GM21360 (cell line): ENCODE measurements around the gene SCGB1D4.

Source experiments
- ATAC-seq: cut with Tn5 transposase; IDR thresholded peaks from one replicate; pipeline ENCODE4 v1.9.1; 2021; ENCODE audit warnings: mild to moderate bottlenecking, moderate library complexity; ENCODE audit not compliant: unreplicated experiment

Gene SCGB1D4

DNA sequence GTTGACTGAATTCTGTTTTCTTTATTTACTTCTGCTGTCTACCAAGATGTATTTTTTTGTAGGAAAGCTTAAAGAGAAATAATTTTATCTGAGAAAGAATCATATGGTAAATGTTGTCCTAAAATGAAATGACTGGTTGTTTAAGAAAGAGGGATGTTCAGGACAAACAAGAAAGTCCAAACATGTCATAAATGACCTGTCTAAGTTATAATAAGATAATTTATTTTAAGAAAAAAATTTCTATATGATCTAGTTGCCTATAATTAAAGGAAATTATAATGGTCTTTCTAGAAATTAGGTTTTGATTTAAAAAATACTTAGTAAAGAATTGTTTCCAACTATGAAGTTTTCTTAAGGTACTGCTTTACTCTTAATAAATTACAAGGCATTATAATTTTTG, 18.4 kb downstream of the SCGB1D4 start:
- ATAC-seq: no peak

DNA sequence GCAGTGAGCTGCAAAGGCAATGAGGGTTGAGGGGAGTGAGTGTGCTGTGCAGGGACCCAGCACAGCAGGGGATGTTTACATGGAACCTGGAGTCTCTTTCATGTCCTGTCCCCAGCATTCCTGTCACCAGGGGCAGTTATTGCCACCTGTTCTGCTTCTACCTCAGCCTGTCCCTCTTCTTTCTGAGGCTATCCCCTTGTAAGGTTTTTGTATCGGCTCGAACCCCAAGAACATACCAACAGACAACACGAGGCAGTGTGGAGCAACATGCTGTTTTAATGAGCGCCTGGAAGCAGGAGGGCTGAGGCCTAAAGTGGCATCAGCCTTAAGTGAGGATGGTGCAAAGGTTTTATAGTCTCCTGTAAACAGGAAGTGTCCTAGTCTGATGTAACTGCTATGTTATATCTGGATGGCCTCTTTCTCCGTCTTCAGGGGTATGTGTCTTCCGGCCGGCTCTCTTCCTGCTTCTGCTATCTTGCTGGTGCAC, 25.0 kb downstream of the SCGB1D4 start:
- ATAC-seq: no peak

DNA sequence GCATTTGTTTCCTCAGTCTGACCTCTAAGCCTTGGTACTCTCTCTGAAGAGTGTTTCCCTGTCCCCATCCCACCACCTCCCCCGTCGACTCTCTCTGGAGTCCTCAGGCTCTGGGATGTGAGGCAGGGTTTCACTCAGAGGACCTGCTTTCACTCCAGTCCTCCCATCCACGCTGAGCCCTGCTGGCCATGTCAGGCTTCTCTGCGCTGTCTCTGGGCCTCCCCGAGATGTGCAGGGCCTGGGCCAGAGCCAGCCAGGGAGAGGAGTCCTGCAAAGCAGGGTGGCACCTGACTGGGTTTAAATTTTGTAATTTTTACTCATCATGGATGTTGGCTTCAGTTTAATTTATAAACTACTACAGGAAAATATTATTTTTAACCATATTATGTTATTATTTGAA, 25.6 kb downstream of the SCGB1D4 start:
- ATAC-seq: no peak

DNA sequence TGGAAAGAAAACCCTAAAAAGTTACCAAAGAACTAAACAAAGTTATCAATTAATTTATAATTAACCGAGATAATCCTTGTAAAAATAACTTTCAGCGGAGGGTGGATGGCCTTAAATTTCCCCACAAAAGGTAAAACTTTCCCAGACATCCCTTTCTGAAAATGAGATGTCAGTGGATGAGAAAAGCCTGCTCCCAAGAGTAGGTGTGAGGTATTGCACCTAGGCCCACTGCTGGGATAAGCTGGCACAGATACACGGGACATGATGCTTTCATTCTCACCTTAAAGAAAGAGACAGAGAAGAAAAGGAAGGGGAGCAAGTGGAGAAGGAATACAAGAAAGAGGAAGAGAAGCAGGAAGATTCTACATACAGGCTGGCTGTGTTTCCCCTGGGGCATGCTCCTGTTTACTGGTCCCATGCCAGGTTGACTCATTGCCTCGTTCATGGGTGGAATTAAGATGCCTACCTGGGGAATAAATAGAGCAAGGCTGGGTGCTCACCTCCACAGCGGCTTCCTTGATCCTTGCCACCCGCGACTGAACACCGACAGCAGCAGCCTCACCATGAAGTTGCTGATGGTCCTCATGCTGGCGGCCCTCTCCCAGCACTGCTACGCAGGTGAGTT, 29.1 kb downstream of the SCGB1D4 start, which contains the start of gene SCGB2A2:
SCGB2A2 (plus strand) TSS at position 505 of the 625 bp plus-strand sequence; CDS start at position 564, 59 bp downstream.
- ATAC-seq: no peak

DNA sequence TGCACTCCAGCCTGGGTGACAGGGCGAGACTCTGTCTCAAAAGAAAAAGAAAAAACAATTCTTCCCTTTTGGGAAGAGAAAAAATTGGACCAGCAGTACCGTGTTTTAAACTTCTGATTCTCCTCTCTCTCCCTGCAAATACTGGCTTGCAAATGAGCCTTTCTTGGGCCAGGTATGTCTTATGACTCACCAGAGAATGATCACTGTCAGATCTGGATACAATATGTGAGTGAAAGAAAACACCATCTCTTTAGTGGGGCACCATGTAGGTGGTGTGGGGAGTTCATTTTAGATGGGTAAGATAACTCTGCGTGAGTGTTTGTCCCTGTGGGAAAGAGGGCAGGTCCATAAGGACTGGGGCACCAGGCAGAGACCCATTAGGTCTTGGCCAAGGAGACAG, 31.3 kb downstream of the SCGB1D4 start:
- no peak for ATAC-seq

DNA sequence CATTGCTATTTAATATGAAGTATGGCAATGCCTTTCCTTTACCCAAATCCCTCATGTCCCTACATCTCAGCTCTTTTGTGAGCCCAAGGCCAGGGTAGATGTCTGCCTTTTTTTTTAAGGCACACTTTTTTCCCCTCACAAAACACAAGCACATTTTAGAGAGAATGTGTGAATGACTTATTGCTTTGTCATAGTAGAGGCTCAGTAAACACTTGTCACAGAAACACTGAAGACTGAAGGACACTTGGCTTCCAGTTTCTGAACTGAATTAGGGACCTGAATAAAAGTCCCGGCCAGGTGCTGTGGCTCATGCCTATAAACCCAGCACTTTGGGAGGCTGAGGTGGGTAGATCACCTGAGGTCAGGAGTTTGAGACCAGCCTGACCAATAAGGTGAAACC, 31.8 kb downstream of the SCGB1D4 start:
- ATAC-seq: no peak

- no peak for ATAC-seq
These were observed 32.3 kb downstream of the SCGB1D4 start for GRCh38 chr11:62266558-62266957.

GRCh38 chr11:62264004-62264403, 34.9 kb downstream of the SCGB1D4 start:
- no peak for ATAC-seq

DNA sequence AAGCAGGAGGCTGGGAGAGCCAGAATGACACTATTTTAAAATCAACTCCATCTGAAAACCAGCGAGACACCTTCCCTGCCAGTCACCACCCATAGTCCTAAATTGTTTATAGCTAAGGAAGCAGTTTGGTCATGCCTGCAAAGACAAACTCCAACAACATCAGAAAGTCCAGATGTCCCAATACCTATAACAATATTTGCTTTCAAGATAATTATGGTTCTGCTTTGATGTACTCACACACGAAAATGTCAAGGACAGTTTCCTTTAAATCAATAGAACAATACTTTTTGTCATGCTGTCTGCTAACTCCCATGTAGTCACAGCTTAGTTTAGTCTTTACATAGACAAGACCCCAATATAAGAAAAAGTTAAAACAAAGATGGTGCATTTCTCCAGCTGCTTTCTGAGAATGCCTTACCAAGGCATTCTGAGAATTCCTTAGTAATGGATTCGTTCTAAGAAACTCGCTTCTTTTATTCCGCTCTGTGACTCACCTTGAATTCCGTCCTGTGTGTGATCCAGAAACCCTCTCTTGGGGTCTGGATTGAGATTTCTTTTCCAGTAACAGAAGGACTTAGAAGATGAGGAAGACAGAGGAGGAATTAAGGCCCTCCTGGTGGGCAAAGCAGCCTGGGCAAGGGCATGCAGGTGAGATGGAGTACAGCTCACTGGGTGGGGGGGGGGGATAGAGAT, 38.5 kb downstream of the SCGB1D4 start:
- no peak for ATAC-seq

- ATAC-seq: no peak
These were observed 42.6 kb downstream of the SCGB1D4 start for GRCh38 chr11:62256281-62256680.

- ATAC-seq: no peak
These were observed 44.8 kb downstream of the SCGB1D4 start for GRCh38 chr11:62253999-62254542.

- no peak for ATAC-seq
These were observed 47.2 kb downstream of the SCGB1D4 start for GRCh38 chr11:62251698-62252097.
